Measurements from ENCODE around the gene EPB41. TPM values are rescaled to one million over a fixed set of nuclear protein-coding genes. Genes with fewer than 3 reads are reported as not detected.

Gene EPB41
- total RNA-seq, 6 donors from 2014 or later = 43.5 to 109 (median 51.9) TPM

- H3K4me1 ChIP-seq = peaks cover 16 to 38% (median 34%) of the 10 kb centered on the region in 4 donors
- H3K27ac ChIP-seq = peak overlapping the region in 2 of 4 donors; percentile 4 to 68
- 86 to 92% methylated on average over 3 of the region's 3 CpGs for WGBS, 2 donors
- no peak for DNase-seq
- no peak for ATAC-seq (ENCODE audit: low FRiP score in 2 of 2)
- H3K4me3 ChIP-seq = no peak overlapping the region
- TF ChIP-seq POLR2AphosphoS5 (IDR thresholded peaks at IDR 0.05) (no peak), POLR2A (IDR thresholded peaks at IDR 0.05) (no peak), EP300 (IDR thresholded peaks at IDR 0.05) (no peak), CTCF (IDR thresholded peaks at IDR 0.05) (no peak)
- H3K9me3 ChIP-seq = no peaks in the 10 kb centered on the region
- H3K36me3 ChIP-seq = peaks cover 22 to 85% (median 57%) of the 10 kb centered on the region in 4 donors
- H3K27me3 ChIP-seq = no peaks in the 10 kb centered on the region
These were observed 242.9 kb downstream of the EPB41 start for GRCh38 chr1:29157269-29157601.

- DNase-seq = no peak
- Histone ChIP-seq H3K36me3 (peaks cover 0 to 69% (median 34%) of the 10 kb centered on the region in 4 donors), H3K4me1 (peaks cover 24 to 49% (median 39%) of the 10 kb centered on the region in 4 donors), H3K27me3 (no peaks in the 10 kb centered on the region), H3K9me3 (no peaks in the 10 kb centered on the region), H3K4me3 (no peak overlapping the region), H3K27ac (no peak overlapping the region)
- ATAC-seq (ENCODE audit: low FRiP score in 2 of 2) = no peak
- no peak for TF ChIP-seq CTCF (IDR thresholded peaks at IDR 0.05)
- TF ChIP-seq POLR2A (IDR thresholded peaks at IDR 0.05) = no peak
- TF ChIP-seq POLR2AphosphoS5 (IDR thresholded peaks at IDR 0.05) = no peak
- no peak for TF ChIP-seq EP300 (IDR thresholded peaks at IDR 0.05)
- 51 to 65% methylated on average over 3 of the region's 3 CpGs for WGBS, 2 donors
These were observed 245.4 kb downstream of the EPB41 start for GRCh38 chr1:29159773-29160172.

- TF ChIP-seq CTCF (IDR thresholded peaks at IDR 0.05) (no peak), POLR2AphosphoS5 (IDR thresholded peaks at IDR 0.05) (no peak)
- peaks cover 4 to 68% (median 40%) of the 10 kb centered on the region in 4 donors for H3K36me3 ChIP-seq
- H3K27ac ChIP-seq = peak overlapping the region in 2 of 4 donors; percentile 1 to 20
- 42 to 49% methylated on average over 4 of the region's 4 CpGs for WGBS, 2 donors
- H3K9me3 ChIP-seq = no peaks in the 10 kb centered on the region
- no peaks in the 10 kb centered on the region for H3K27me3 ChIP-seq
- ATAC-seq (ENCODE audit: low FRiP score in 2 of 2) = no peak
- peaks cover 22 to 54% (median 38%) of the 10 kb centered on the region in 4 donors for H3K4me1 ChIP-seq
- H3K4me3 ChIP-seq = no peak overlapping the region
- DNase-seq = no peak
These were observed 247.7 kb downstream of the EPB41 start for GRCh38 chr1:29162025-29162424.

GRCh38 chr1:29162476-29163138, 248.2 kb downstream of the EPB41 start:
- ATAC-seq (ENCODE audit: low FRiP score in 2 of 2) (peak in 1 of 2 donors; percentile 92), DNase-seq (no peak)
- H3K4me3 ChIP-seq = no peak overlapping the region
- peaks cover 4 to 68% (median 41%) of the 10 kb centered on the region in 4 donors for H3K36me3 ChIP-seq
- no peak for TF ChIP-seq CTCF (IDR thresholded peaks at IDR 0.05)
- TF ChIP-seq POLR2A (IDR thresholded peaks at IDR 0.05) = no peak
- no peak for TF ChIP-seq EP300 (IDR thresholded peaks at IDR 0.05)
- no peak for TF ChIP-seq POLR2AphosphoS5 (IDR thresholded peaks at IDR 0.05)
- H3K27ac ChIP-seq = peak overlapping the region in 1 of 4 donors; percentile 1
- WGBS, 2 donors = 85 to 92% methylated on average over 9 of the region's 9 CpGs
- peaks cover 17 to 54% (median 34%) of the 10 kb centered on the region in 4 donors for H3K4me1 ChIP-seq
- H3K9me3 ChIP-seq = no peaks in the 10 kb centered on the region
- H3K27me3 ChIP-seq = no peaks in the 10 kb centered on the region

- H3K4me1 ChIP-seq = peaks cover 24 to 56% (median 41%) of the 10 kb centered on the region in 4 donors
These were observed 250.2 kb downstream of the EPB41 start for GRCh38 chr1:29164588-29164987.

More at GRCh38 chr1:29164588-29164987, 250.2 kb downstream of the EPB41 start:
- DNase-seq (no peak), ATAC-seq (ENCODE audit: low FRiP score in 2 of 2) (no peak)
- H3K36me3 ChIP-seq = peaks cover 4 to 63% (median 27%) of the 10 kb centered on the region in 4 donors
- no peak overlapping the region for H3K4me3 ChIP-seq
- H3K27ac ChIP-seq = no peak overlapping the region
- H3K27me3 ChIP-seq = no peaks in the 10 kb centered on the region
- WGBS, 2 donors = 94 to 97% methylated on average over 4 of the region's 4 CpGs
- TF ChIP-seq POLR2AphosphoS5 (IDR thresholded peaks at IDR 0.05) (no peak), EP300 (IDR thresholded peaks at IDR 0.05) (no peak), CTCF (IDR thresholded peaks at IDR 0.05) (no peak), POLR2A (IDR thresholded peaks at IDR 0.05) (no peak)
- no peaks in the 10 kb centered on the region for H3K9me3 ChIP-seq
